Lower leg skin (tissue), 3 donors: ENCODE results near the gene SLC37A2.

ENCODE experiments used
- POLR2A ChIP-seq, 2 donors: fragments of 450-650 bp; IDR thresholded peaks; one replicate each; pipeline ENCODE4 v1.6.1; 2016 to 2017; ENCODE audit warnings: antibody characterized with exemption in 2 of 2, mild to moderate bottlenecking in 1 of 2, moderate library complexity in 1 of 2
- TF ChIP-seq, protein P1 (sequence below), 3 donors: fragments of 450-650 bp; IDR thresholded peaks; one replicate each; pipeline ENCODE4 v1.5.1; 2016; ENCODE audit warnings: antibody characterized with exemption in 3 of 3, mild to moderate bottlenecking in 3 of 3, moderate library complexity in 2 of 3

DNA sequence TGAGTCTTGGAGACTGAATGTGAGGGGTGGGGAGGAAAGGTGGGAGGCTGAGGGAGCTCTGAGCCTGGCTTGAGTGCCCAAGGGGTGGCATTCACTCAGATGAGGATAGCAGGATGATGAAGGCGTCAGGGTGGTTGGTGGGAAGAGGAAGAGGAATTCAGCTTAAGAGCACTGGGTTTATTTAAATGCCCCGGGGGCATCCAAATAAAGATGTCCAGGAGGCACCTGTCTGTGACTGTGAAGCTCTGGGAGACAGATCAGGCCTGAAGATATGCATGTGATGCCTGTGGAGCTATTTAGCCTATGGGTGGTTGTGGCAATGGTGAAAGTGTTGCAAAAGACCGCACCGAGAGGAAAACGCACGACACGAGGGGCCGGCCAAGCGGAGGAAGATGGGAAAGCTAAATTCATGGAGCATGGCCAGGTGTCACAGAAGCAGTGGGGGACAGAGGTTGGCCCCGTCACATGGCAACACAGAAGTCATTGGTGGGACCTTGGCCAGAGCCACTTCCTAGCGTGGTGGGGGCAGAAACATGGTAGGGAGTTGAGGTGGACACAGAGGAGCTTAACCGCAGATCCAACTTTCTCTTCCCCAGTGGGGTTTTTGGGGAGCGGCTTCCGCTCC is 15.5 kb downstream of the SLC37A2 start:
- TF ChIP-seq, protein P1, sequence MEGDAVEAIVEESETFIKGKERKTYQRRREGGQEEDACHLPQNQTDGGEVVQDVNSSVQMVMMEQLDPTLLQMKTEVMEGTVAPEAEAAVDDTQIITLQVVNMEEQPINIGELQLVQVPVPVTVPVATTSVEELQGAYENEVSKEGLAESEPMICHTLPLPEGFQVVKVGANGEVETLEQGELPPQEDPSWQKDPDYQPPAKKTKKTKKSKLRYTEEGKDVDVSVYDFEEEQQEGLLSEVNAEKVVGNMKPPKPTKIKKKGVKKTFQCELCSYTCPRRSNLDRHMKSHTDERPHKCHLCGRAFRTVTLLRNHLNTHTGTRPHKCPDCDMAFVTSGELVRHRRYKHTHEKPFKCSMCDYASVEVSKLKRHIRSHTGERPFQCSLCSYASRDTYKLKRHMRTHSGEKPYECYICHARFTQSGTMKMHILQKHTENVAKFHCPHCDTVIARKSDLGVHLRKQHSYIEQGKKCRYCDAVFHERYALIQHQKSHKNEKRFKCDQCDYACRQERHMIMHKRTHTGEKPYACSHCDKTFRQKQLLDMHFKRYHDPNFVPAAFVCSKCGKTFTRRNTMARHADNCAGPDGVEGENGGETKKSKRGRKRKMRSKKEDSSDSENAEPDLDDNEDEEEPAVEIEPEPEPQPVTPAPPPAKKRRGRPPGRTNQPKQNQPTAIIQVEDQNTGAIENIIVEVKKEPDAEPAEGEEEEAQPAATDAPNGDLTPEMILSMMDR (IDR thresholded peaks at IDR 0.05): no peak
- TF ChIP-seq POLR2A (IDR thresholded peaks at IDR 0.05): no peak
